Mesothelial cell of epicardium (in vitro differentiated cells): ENCODE data around the gene CREBRF. TPM values are rescaled to one million over a fixed set of nuclear protein-coding genes. Genes with fewer than 3 reads are reported as not detected.

Source experiments
- DNase-seq, 2 experiments: peaks; one replicate each; pipeline ENCODE4 v3.0.0; 2021; ENCODE audit warnings: low spot score in 2 of 2; ENCODE audit not compliant: unreplicated experiment in 2 of 2
- H3K27ac Mint-ChIP-seq: 2 replicates; pipeline ENCODE4 v1.8.0; 2021; ENCODE audit warnings: mixed read lengths
- H3K27me3 Mint-ChIP-seq: 2 replicates; pipeline ENCODE4 v1.8.0; 2021; ENCODE audit warnings: low read depth, mixed read lengths
- H3K36me3 Mint-ChIP-seq: 2 replicates; pipeline ENCODE4 v1.8.0; 2021; ENCODE audit warnings: mixed read lengths
- H3K4me1 Mint-ChIP-seq: 2 replicates; pipeline ENCODE4 v1.8.0; 2021; ENCODE audit warnings: mixed read lengths
- H3K4me3 Mint-ChIP-seq: 2 replicates; pipeline ENCODE4 v1.8.0; 2021; ENCODE audit warnings: mild to moderate bottlenecking, moderate library complexity, mixed read lengths
- H3K9me3 Mint-ChIP-seq: 2 replicates; pipeline ENCODE4 v1.8.0; 2021; ENCODE audit warnings: mixed read lengths
- total RNA-seq: library from RNA; stranded (reverse); gene quantifications from 3 replicates; pipeline ENCODE4 v1.2.1, GENCODE V29; 2021
- TF ChIP-seq, protein P1 (sequence below): fragments of 200-600 bp; sonication (generic); IDR thresholded peaks from one replicate; pipeline ENCODE4 v1.5.0; 2021; ENCODE audit warnings: antibody characterized with exemption; ENCODE audit not compliant: unreplicated experiment

CREBRF gene
- total RNA-seq, 1 donor from 2014 or later, result 20.3 TPM

- peaks cover 20% of the 10 kb centered on the region for H3K36me3 Mint-ChIP-seq
- no peak overlapping the region for H3K4me3 Mint-ChIP-seq
- H3K9me3 Mint-ChIP-seq, result no peaks in the 10 kb centered on the region
- no peaks in the 10 kb centered on the region for H3K4me1 Mint-ChIP-seq
- DNase-seq, result no peak
- no peaks in the 10 kb centered on the region for H3K27me3 Mint-ChIP-seq
- TF ChIP-seq, protein P1, sequence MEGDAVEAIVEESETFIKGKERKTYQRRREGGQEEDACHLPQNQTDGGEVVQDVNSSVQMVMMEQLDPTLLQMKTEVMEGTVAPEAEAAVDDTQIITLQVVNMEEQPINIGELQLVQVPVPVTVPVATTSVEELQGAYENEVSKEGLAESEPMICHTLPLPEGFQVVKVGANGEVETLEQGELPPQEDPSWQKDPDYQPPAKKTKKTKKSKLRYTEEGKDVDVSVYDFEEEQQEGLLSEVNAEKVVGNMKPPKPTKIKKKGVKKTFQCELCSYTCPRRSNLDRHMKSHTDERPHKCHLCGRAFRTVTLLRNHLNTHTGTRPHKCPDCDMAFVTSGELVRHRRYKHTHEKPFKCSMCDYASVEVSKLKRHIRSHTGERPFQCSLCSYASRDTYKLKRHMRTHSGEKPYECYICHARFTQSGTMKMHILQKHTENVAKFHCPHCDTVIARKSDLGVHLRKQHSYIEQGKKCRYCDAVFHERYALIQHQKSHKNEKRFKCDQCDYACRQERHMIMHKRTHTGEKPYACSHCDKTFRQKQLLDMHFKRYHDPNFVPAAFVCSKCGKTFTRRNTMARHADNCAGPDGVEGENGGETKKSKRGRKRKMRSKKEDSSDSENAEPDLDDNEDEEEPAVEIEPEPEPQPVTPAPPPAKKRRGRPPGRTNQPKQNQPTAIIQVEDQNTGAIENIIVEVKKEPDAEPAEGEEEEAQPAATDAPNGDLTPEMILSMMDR, result no peak
- no peak overlapping the region for H3K27ac Mint-ChIP-seq
Measured at GRCh38 chr5:173159256-173159655, 103.1 kb downstream of the CREBRF start.

DNA sequence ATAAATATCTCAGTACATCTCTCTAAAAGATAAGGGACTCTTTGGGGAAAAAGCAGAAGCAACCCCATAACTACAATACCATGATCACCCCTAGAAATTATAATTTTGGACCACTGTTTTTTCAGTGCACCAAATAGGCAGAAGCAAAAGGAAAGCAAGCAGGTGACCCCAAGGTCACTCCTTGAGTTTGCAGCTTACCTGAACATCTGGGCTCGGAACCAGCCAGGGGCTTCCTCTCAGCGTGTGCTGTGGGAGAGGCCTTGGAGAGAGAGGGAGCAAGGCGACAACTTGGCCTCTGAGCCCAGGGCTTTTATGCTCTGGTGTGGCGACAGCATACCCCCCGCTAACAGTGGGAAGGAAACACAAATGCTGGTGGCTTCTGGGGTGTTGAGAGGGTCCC, 105.0 kb downstream of the CREBRF start:
- no peaks in the 10 kb centered on the region for H3K27me3 Mint-ChIP-seq
- H3K27ac Mint-ChIP-seq, result no peak overlapping the region
- TF ChIP-seq, protein P1, result no peak
- H3K4me3 Mint-ChIP-seq, result no peak overlapping the region
- no peak for DNase-seq
- H3K36me3 Mint-ChIP-seq, result peaks cover 16% of the 10 kb centered on the region
- H3K4me1 Mint-ChIP-seq, result peaks cover under 1% of the 10 kb centered on the region
- no peaks in the 10 kb centered on the region for H3K9me3 Mint-ChIP-seq

DNA sequence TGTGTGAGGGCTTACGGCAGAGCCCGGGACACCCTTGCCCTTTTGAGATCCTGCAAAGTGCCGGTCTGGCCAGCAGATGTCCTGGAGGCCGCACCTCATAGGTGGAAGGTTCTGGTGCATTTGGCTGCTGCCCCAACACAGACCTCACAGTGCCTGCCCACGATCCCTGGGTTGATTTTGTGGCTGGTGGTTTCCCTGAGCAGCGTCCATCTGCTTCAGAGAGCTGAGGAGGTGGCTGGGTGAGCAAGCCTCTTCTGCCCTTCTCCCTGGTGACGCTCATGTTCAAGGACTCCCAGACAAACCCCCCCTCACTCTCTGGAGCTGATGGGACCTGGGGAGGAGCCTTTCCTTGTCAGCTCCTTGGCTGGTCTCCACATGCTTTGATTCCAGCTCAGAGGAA, 107.1 kb downstream of the CREBRF start:
- peaks cover 16% of the 10 kb centered on the region for H3K36me3 Mint-ChIP-seq
- no peak for DNase-seq
- TF ChIP-seq, protein P1, result no peak

DNA sequence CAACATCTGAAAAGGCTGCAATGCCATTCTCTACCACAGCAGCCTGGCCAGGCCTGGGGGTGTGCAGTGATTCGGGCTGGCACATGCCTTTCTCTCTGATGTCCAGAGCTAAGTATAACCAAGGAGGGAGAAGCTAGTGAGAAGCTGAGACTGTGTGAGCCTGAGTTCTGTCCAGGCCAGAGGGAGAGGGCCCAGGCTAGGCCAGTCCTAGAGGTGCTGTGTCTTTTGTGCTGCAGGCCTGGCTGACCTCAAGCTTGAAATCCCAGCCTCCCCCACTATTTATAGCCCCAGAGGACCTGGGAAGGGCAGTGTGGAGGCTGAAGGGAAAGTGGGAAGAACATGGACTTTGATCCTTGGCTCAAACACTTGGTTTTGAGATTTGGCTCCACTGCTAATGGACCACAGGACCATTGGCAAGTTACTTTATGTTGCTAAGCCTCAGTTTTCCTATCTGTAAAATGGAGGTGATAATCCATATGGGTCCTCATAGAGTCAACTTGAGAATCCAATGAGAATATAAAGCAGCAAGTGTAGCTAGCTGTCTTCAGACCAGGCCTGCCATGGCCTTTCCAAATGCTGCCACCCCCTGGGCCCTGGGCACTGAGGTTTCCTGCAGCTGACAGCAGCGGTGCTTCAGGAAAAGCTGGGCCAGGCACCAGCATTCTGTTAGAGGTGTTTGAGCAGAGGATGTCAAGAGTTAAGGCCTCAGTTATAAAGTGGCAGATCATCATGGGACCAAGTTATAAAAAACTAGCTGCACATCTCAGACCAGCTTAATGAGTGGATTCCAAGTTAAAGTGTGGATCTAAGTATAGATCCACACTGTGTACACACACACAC, 109.2 kb downstream of the CREBRF start:
- no peak for DNase-seq

More for the DNA sequence above, 107.1 kb downstream of the CREBRF start:
- Mint-ChIP-seq H3K27me3 (no peaks in the 10 kb centered on the region), H3K9me3 (no peaks in the 10 kb centered on the region), H3K4me3 (no peak overlapping the region), H3K27ac (no peak overlapping the region), H3K4me1 (peaks cover 2% of the 10 kb centered on the region)

DNA sequence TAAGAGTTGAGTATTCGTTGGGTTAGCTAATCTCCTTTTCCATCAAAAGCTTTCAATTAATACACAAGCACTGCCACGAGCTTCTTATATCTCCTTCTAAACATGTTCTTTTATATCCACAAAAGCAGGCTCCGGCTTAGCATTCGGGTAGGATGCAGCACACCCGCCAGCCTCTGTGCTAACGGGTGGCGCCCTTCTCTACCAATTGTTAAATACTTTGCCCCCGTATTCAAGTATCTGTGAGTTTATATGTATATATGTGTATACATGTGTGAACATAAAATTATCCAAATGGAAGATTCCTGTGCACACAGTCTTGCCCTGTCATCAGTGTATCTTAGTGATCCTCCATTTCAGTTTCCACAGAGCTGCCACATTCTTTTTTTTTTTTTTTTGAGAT, 116.0 kb downstream of the CREBRF start:
- no peaks in the 10 kb centered on the region for H3K36me3 Mint-ChIP-seq

More for the DNA sequence above, 109.2 kb downstream of the CREBRF start:
- Mint-ChIP-seq H3K4me1 (peaks cover 2% of the 10 kb centered on the region), H3K27ac (no peak overlapping the region), H3K4me3 (no peak overlapping the region), H3K27me3 (no peaks in the 10 kb centered on the region), H3K9me3 (no peaks in the 10 kb centered on the region), H3K36me3 (peaks cover 16% of the 10 kb centered on the region)
- TF ChIP-seq, protein P1, result no peak

More for the DNA sequence above, 116.0 kb downstream of the CREBRF start:
- no peak overlapping the region for H3K27ac Mint-ChIP-seq
- no peaks in the 10 kb centered on the region for H3K4me1 Mint-ChIP-seq
- H3K27me3 Mint-ChIP-seq, result peaks cover 13% of the 10 kb centered on the region
- DNase-seq, result no peak
- H3K9me3 Mint-ChIP-seq, result peaks cover 3% of the 10 kb centered on the region
- TF ChIP-seq, protein P1, result no peak
- no peak overlapping the region for H3K4me3 Mint-ChIP-seq
